HG03439 (cell line): ENCODE measurements around the gene HECA.
"Not testable (repeated sequence)": the region's sequence is repeated elsewhere in the genome, so short reads cannot be mapped to it uniquely, and the experiment has no call there.

Experiments used
- ATAC-seq: cut with Tn5 transposase; IDR thresholded peaks from one replicate; pipeline ENCODE4 v1.9.1; 2021; ENCODE audit warnings: mild to moderate bottlenecking, moderate library complexity; ENCODE audit not compliant: unreplicated experiment

HECA gene

GRCh38 chr6:139134817-139135577 lies at the start of gene HECA:
Gene HECA, plus strand, starts transcription at chr6:139135080. Its CDS starts 317 bp downstream, at chr6:139135397.
- ATAC-seq, result peak; percentile 89

GRCh38 chr6:139091826-139092225 lies 43.1 kb upstream of the HECA start:
- no peak for ATAC-seq

DNA sequence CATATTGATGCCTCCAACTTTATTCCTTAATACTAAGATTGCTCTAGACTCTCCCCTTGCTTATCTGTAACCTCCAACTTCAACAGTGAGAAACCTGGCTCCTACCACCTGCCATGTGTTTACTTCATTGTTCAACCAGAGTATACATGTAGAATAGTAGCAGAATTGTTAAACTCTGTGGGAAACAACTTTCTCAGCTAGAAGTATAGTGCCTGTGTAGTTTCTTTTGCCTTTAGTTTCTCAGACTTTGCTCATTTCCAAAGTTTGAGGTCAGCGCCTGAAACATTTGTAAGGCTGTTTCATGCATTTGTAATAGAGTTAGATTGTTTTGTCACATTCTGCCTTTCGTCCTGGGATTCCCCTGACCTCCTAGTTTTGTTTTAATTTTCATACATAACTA lies 34.9 kb upstream of the HECA start:
- peak; percentile 91 for ATAC-seq

DNA sequence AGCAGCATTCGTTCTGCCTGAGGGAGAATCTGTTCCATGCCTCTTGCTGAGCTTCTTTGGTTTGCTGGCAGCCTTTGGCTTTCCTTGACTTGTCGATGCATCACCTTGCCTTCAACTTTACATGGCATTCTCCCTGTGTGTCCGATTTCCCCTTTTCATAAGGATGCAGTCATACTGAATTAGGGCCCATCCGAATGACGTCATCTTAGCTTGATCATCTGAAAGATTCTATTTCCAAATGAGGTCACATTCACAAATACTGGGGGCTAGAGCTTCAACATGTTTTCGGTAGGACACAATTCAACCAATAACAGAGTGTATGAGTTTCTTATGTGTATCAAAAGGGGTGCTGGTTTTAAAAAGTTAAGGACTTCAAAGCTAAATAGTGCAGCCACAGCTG lies 27.8 kb upstream of the HECA start:
- ATAC-seq, result no peak

DNA sequence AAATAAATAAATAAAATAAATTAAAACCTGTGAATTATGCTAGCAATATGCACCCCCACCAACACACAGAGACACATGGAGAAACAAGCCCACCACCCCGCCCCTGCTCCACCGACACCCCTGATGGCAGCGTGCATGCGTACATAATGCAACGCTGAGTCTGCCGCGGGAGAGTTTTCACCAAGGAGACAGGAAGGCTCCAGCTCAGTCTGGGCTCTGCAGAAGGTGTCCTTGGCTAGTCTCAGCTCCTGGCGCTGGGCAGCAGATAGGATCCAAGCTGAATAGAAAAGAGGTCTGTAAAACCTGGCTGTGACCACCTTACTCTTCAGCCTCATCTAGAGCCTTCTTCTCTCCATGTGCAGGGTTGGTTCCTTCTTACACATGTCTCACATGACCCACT lies 26.5 kb upstream of the HECA start:
- ATAC-seq, result no peak

DNA sequence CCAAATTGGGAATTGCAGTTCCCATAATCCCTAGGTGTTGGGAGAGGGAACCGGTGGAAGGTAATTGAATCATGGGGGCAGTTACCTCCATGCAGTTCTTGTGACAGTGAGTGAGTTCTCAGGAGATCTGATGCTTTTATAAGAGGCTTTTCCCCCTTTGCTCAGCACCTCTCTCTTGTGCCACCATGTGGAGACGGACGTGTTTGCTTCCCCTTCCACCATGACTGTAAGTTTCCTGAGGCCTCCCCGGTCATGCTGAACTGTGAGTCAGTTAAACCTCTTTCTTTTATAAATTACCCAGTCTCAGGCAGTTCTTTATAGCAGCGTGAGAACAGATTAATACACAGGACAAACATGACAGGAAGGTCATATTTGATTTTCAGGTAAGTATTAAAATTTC lies 25.3 kb upstream of the HECA start:
- ATAC-seq, result no peak

- no peak for ATAC-seq
Observed at GRCh38 chr6:139112146-139112545, 22.7 kb upstream of the HECA start.

DNA sequence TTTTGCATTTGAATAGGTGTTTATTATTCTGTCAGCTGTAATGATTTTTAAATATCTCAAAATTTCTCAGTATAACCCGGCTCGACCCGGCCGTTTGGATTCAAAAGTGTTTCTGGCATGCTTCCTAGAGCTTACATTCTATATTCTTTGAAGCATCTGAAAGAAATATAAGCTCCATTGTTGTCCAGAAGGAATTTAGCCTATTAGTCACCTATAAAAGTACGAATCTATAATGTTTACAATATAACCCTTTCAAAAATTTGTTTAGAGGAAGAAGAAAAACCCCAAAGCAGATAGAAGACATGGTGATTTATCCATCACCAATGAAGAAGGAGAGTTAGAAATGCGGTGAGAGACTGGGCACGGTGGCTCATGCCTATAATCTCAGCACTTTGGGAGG lies 22.3 kb upstream of the HECA start:
- no peak for ATAC-seq

GRCh38 chr6:139114746-139115145 lies 20.1 kb upstream of the HECA start:
- ATAC-seq, result no peak

- ATAC-seq, result no peak
Observed at GRCh38 chr6:139115989-139116758, 18.7 kb upstream of the HECA start.

- no peak for ATAC-seq
Observed at GRCh38 chr6:139117734-139118133, 17.1 kb upstream of the HECA start.

GRCh38 chr6:139119552-139119951 lies 15.3 kb upstream of the HECA start:
- no peak for ATAC-seq

DNA sequence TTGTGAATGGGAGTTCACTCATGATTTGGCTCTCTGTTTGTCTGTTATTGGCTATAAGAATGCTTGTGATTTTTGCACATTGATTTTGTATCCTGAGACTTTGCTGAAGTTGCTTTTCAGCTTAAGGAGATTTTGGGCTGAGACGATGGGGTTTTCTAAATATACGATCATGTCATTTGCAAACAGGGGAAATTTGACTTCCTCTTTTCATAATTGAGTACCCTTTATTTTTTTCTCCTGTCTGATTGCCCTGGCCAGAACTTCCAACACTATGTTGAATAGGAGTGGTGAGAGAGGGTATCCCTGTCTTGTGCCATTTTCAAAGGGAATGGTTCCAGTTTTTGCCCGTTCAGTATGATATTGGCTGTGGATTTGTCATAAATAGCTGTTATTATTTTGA lies 12.1 kb upstream of the HECA start:
- not testable (repeated sequence) for ATAC-seq

DNA sequence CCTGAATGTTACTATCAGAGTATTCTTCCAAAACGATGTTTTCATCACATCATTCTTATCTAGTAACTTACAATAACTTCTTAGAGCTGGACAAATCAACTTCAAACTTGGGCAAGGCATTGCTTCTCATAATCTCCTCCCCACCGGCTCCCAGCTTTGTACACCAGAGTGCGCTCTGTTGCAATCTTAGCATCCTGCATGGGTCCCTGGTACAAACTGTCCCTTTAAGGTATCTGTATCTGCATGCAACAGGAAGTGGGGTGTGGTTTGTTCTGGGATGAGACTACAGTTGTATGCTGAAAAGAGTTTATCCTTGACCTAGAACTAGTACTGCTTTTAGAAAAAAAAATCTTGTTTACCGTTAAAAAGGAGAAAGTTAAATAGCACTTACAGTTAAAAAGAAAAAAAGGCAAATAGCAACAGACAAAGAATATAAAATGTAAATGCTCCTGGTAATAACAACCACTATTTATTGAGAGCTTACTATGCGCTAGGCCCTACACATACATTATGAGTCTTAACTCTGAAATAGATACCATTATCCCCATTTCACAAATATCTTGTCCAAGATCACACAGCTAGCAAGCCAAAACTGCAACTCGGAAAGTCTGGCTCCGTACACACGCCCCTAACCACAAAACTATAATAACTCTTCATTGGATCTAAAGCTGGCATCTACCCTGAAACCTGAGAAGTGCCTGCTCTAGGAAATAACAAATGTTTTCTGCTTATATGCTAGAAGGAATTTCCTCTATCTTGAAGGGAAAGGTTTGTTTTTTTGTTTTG lies 9.8 kb upstream of the HECA start:
- peak; percentile 100 for ATAC-seq

GRCh38 chr6:139126255-139126654 lies 8.6 kb upstream of the HECA start:
- ATAC-seq, result no peak

DNA sequence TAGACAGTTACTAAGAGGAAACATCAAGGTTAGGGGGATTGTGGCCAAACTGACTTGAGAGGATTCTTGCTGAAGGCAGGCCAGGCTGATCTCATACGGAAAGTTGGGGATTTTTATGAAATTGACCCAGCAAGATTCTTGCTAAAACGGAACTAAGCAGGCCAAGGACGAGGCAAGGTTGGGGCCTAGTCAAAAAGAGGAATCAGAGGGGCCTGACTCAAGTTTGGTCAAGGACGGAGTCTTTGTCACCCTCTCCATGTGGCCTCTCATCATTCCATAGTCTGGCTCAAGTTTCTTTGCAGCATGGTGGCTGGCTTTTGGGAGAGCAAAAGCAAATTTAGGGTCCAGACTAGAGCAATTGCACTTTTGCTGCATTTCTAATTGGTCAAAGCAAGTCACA lies 7.9 kb upstream of the HECA start:
- no peak for ATAC-seq

GRCh38 chr6:139129284-139129683 lies 5.6 kb upstream of the HECA start:
- ATAC-seq, result no peak

GRCh38 chr6:139131736-139132280 lies 3.1 kb upstream of the HECA start:
- no peak for ATAC-seq

GRCh38 chr6:139133262-139134063 lies 1.4 kb upstream of the HECA start:
- ATAC-seq, result no peak

GRCh38 chr6:139134064-139134395 lies 850 bp upstream of the HECA start:
- no peak for ATAC-seq
